Natural killer cell (primary cell): ENCODE data around the gene VGLL1. TPM values are rescaled to one million over a fixed set of nuclear protein-coding genes. Genes with fewer than 3 reads are reported as not detected.

ENCODE experiments used
- ATAC-seq, 3 donors: fragments of 150-1000 bp in 2 of 3; fragments of 200-7000 bp in 1 of 3; cut with Tn5 transposase; 1 replicate in 1 of 3; 2 replicates in 2 of 3; pipeline ENCODE4 v1.10.0; 2021; ENCODE audit warnings: mild to moderate bottlenecking in 2 of 3, moderate library complexity in 2 of 3
- DNase-seq, 2 donors: peaks; one replicate each; pipeline versions ENCODE4 v3.0.0 to v3.0.0-alpha.2; 2013 to 2021; ENCODE audit warnings: mixed read lengths in 1 of 2
- H3K27ac ChIP-seq: one replicate; pipeline ENCODE4 v1.5.1; 2013; ENCODE audit warnings: mild to moderate bottlenecking, low read length
- H3K27me3 ChIP-seq: one replicate; pipeline ENCODE4 v1.6.1; 2013; ENCODE audit warnings: low read length; ENCODE audit not compliant: control insufficient read depth, insufficient read depth
- H3K36me3 ChIP-seq: one replicate; pipeline ENCODE4 v1.6.1; 2013; ENCODE audit warnings: low read length; ENCODE audit not compliant: control insufficient read depth, insufficient read depth
- H3K4me1 ChIP-seq: one replicate; pipeline ENCODE4 v1.6.1; 2013; ENCODE audit warnings: low read length; ENCODE audit not compliant: control insufficient read depth, insufficient read depth
- H3K4me3 ChIP-seq: one replicate; pipeline ENCODE4 v1.5.1; 2013; ENCODE audit warnings: low read length
- H3K9me3 ChIP-seq: one replicate; pipeline ENCODE4 v1.6.1; 2013; ENCODE audit warnings: low read length; ENCODE audit not compliant: control insufficient read depth, insufficient read depth
- H3K27ac Mint-ChIP-seq, 2 donors: one replicate each; pipeline ENCODE4 v1.8.0; 2022; ENCODE audit warnings: mild to moderate bottlenecking in 2 of 2, mixed read lengths in 2 of 2, moderate library complexity in 1 of 2
- H3K27me3 Mint-ChIP-seq, 2 donors: one replicate each; pipeline ENCODE4 v1.8.0; 2022; ENCODE audit warnings: low read depth in 2 of 2, mixed read lengths in 2 of 2
- H3K36me3 Mint-ChIP-seq: one replicate; pipeline ENCODE4 v1.8.0; 2022; ENCODE audit warnings: mixed read lengths
- H3K4me1 Mint-ChIP-seq, 2 donors: one replicate each; pipeline ENCODE4 v1.8.0; 2022; ENCODE audit warnings: mixed read lengths in 2 of 2
- H3K4me3 Mint-ChIP-seq: one replicate; pipeline ENCODE4 v1.8.0; 2022; ENCODE audit warnings: mild to moderate bottlenecking, moderate library complexity, mixed read lengths
- H3K9me3 Mint-ChIP-seq, 2 donors: one replicate each; pipeline ENCODE4 v1.8.0; 2022; ENCODE audit warnings: mixed read lengths in 2 of 2
- WGBS: methylation state at CpG from one replicate; pipeline ENCODE4 v1.1.7; 2013; ENCODE audit warnings: missing lambda C conversion rate; ENCODE audit not compliant: insufficient coverage; 5-methylcytosine and 5-hydroxymethylcytosine counted together
- intact Hi-C: fragments of 100-400 bp; cut with micrococcal nuclease; formaldehyde crosslinking; loops from one replicate; pipeline ENCODE4 v1.14.2; 2022
- total RNA-seq, 4 donors: library from RNA; stranded (reverse); fragments of 120-200 nt in 1 of 4; gene quantifications; one replicate each; pipeline versions ENCODE4 v1.2.3 to v1.2.4, GENCODE V29; 2013 to 2022
- TF ChIP-seq, protein P1 (sequence below): fragments of 200-600 bp; IDR thresholded peaks from one replicate; pipeline ENCODE4 v1.8.0; 2022; ENCODE audit warnings: antibody characterized with exemption

Gene VGLL1
- total RNA-seq, 3 donors from 2014 or later (not counting 1 experiment from before 2014, with no cell fraction given): not detected

DNA sequence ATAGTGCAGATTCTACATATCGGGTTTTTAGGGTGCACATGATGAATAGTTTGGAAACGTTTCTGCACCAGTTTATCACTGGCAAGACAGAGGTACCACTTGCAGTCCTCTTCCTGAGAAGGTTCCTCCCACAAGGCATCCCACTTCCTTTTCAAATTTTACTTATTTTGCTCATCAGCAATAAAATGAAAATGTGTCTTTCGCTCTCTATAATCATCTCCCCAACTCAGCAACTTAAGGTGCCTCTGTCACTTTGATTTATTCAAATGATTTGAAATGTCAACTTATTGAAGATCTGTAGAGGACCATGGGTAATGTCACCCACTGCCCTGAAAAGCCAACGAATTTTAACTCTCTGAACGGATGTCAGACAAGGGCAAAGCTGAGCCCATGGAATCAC lies 53.2 kb downstream of the VGLL1 start:
- ATAC-seq: no peak
- H3K4me3 Mint-ChIP-seq: peak overlapping the region; percentile 1

DNA sequence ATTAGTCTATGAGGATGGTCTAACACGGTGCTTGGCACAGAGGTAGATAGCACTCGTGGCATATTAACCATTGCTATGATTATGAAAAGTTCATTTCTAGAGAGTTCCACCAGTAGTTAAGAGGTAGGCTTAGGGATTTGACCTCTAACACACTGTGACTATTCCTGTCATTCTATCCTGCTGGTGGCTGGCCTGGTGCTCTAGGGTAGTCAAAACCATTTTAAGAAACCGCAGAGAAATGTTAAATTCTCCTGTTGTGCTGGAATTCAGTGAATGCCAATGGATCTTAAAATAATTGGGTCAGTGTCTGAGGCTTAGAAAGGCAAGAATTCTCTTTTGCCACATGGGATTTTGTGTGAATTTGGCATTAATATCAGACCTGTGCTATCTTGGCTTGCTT lies 53.9 kb downstream of the VGLL1 start:
- Histone ChIP-seq H3K27me3 (no peaks in the 10 kb centered on the region), H3K4me1 (peaks cover 37% of the 10 kb centered on the region), H3K9me3 (no peaks in the 10 kb centered on the region), H3K4me3 (no peak overlapping the region), H3K27ac (peak overlapping the region; percentile 88), H3K36me3 (no peaks in the 10 kb centered on the region)
- H3K27me3 Mint-ChIP-seq: peaks cover 0 to 10% of the 10 kb centered on the region in 2 donors
- no peak for DNase-seq
- peaks cover 37 to 38% of the 10 kb centered on the region in 2 donors for H3K4me1 Mint-ChIP-seq
- intact Hi-C loops: loop anchor here (2.0 to 5.0 kb wide), 2 partner anchors 41 to 89 kb away; partner anchors contain the start of gene HTATSF1
- peak overlapping the region; percentile 59 for H3K4me3 Mint-ChIP-seq
- H3K36me3 Mint-ChIP-seq: no peaks in the 10 kb centered on the region
- no peak for ATAC-seq
- 81% methylated on average over 2 of the region's 3 CpGs for WGBS
- no peaks in the 10 kb centered on the region for H3K9me3 Mint-ChIP-seq
- TF ChIP-seq, protein P1, sequence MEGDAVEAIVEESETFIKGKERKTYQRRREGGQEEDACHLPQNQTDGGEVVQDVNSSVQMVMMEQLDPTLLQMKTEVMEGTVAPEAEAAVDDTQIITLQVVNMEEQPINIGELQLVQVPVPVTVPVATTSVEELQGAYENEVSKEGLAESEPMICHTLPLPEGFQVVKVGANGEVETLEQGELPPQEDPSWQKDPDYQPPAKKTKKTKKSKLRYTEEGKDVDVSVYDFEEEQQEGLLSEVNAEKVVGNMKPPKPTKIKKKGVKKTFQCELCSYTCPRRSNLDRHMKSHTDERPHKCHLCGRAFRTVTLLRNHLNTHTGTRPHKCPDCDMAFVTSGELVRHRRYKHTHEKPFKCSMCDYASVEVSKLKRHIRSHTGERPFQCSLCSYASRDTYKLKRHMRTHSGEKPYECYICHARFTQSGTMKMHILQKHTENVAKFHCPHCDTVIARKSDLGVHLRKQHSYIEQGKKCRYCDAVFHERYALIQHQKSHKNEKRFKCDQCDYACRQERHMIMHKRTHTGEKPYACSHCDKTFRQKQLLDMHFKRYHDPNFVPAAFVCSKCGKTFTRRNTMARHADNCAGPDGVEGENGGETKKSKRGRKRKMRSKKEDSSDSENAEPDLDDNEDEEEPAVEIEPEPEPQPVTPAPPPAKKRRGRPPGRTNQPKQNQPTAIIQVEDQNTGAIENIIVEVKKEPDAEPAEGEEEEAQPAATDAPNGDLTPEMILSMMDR: no peak
- H3K27ac Mint-ChIP-seq: peak overlapping the region; percentile 88

More for the DNA sequence above, 53.2 kb downstream of the VGLL1 start:
- TF ChIP-seq, protein P1: no peak
- H3K4me1 ChIP-seq: peaks cover 37% of the 10 kb centered on the region
- intact Hi-C loops: loop anchor here (5.0 kb wide), 1 partner anchor 42 kb away; no protein-coding TSS in a partner anchor
- H3K9me3 ChIP-seq: no peaks in the 10 kb centered on the region
- no peaks in the 10 kb centered on the region for H3K36me3 ChIP-seq
- DNase-seq: no peak
- Mint-ChIP-seq H3K9me3 (no peaks in the 10 kb centered on the region), H3K27me3 (peaks cover 0 to 10% of the 10 kb centered on the region in 2 donors), H3K27ac (peak overlapping the region; percentile 88), H3K36me3 (no peaks in the 10 kb centered on the region), H3K4me1 (peaks cover 37 to 38% of the 10 kb centered on the region in 2 donors)
- H3K27me3 ChIP-seq: no peaks in the 10 kb centered on the region
- peak overlapping the region; percentile 88 for H3K27ac ChIP-seq
- 20% methylated on average over 5 of the region's 5 CpGs for WGBS
- no peak overlapping the region for H3K4me3 ChIP-seq

- Histone ChIP-seq H3K9me3 (no peaks in the 10 kb centered on the region), H3K27ac (peak overlapping the region; percentile 88), H3K36me3 (no peaks in the 10 kb centered on the region), H3K4me1 (peaks cover 37% of the 10 kb centered on the region), H3K27me3 (no peaks in the 10 kb centered on the region), H3K4me3 (no peak overlapping the region)
- Mint-ChIP-seq H3K4me3 (peak overlapping the region; percentile 59), H3K36me3 (no peaks in the 10 kb centered on the region), H3K4me1 (peaks cover 37 to 38% of the 10 kb centered on the region in 2 donors), H3K27ac (peak overlapping the region; percentile 88), H3K9me3 (no peaks in the 10 kb centered on the region), H3K27me3 (peaks cover 0 to 7% of the 10 kb centered on the region in 2 donors)
- TF ChIP-seq, protein P1: no peak
- ATAC-seq (peak; percentile 79 to 89 (median 86)), DNase-seq (peak; percentile 23 to 79)
- WGBS: 19% methylated on average over 2 of the region's 3 CpGs
- intact Hi-C loops: loop anchor here (2.0 to 5.0 kb wide), 2 partner anchors 41 to 90 kb away; partner anchors contain the start of gene HTATSF1
Measured at GRCh38 chrX:136586386-136586785, 54.4 kb downstream of the VGLL1 start.

DNA sequence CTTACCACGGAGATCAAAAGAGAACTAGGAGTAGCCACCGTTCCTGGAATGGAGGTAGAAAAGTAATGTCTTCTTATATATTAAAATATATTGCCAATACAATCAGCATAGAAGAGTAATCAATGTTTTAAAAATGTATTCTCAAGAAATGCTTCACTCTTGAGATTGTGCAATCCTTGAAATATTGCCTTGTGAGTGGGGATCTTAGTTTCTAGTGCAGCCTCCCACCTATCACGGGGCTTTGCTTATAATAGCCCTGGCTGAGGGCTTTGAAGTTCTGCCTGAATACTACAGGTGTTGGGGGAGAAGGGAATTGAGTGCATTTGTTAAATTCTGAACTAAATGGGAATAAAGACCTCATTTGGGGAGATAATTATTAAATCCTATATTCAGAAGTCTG lies 55.5 kb downstream of the VGLL1 start:
- Mint-ChIP-seq H3K27ac (peak overlapping the region; percentile 88), H3K9me3 (no peaks in the 10 kb centered on the region), H3K4me3 (peak overlapping the region; percentile 54), H3K36me3 (no peaks in the 10 kb centered on the region), H3K4me1 (peaks cover 37 to 38% of the 10 kb centered on the region in 2 donors), H3K27me3 (no peaks in the 10 kb centered on the region)
- Histone ChIP-seq H3K36me3 (no peaks in the 10 kb centered on the region), H3K4me3 (no peak overlapping the region), H3K27ac (peak overlapping the region; percentile 88), H3K27me3 (no peaks in the 10 kb centered on the region), H3K9me3 (no peaks in the 10 kb centered on the region), H3K4me1 (peaks cover 37% of the 10 kb centered on the region)
- no CpG with 5 or more reads among the region's 3 CpGs for WGBS
- DNase-seq: no peak
- intact Hi-C loops: loop anchor here (2.0 to 5.0 kb wide), 2 partner anchors 40 to 91 kb away; partner anchors contain the start of gene HTATSF1
- TF ChIP-seq, protein P1: no peak
- no peak for ATAC-seq
